Mesenchymal stem cell (in vitro differentiated cells and primary cell): ENCODE results near the gene NOL4L.

Experiments
- DNase-seq: peaks from one replicate; pipeline ENCODE4 v3.0.0-alpha.2; 2013
- H2AFZ ChIP-seq: one replicate; pipeline ENCODE4 v1.6.1; 2013; ENCODE audit warnings: low read depth, mild to moderate bottlenecking, control low read depth, inconsistent platforms, low read length, moderate library complexity
- H2AK5ac ChIP-seq: 2 replicates; pipeline ENCODE4 v1.6.1; 2013; ENCODE audit warnings: low read length, moderate library complexity, mild to moderate bottlenecking, inconsistent platforms; ENCODE audit not compliant: severe bottlenecking
- H2BK120ac ChIP-seq: one replicate; pipeline ENCODE4 v1.6.1; 2013; ENCODE audit warnings: low read depth, mild to moderate bottlenecking, inconsistent platforms, low read length, moderate library complexity
- H2BK12ac ChIP-seq, 2 experiments: one replicate each; pipeline ENCODE4 v1.6.1; 2013; ENCODE audit warnings: inconsistent platforms in 2 of 2, low read length in 2 of 2, mild to moderate bottlenecking in 2 of 2, moderate library complexity in 2 of 2, control low read depth in 1 of 2
- H2BK15ac ChIP-seq: one replicate; pipeline ENCODE4 v1.6.1; 2013; ENCODE audit warnings: mild to moderate bottlenecking, low read depth, inconsistent platforms; ENCODE audit not compliant: poor library complexity, severe bottlenecking
- H2BK5ac ChIP-seq: 2 replicates; pipeline ENCODE4 v1.6.1; 2013; ENCODE audit warnings: low read depth, mild to moderate bottlenecking, low read length, control low read depth, inconsistent platforms; ENCODE audit not compliant: poor library complexity, severe bottlenecking
- H3K14ac ChIP-seq, 2 experiments: one replicate each; pipeline ENCODE4 v1.6.1; 2013; ENCODE audit warnings: inconsistent platforms in 2 of 2, low read length in 2 of 2, control low read depth in 1 of 2, mild to moderate bottlenecking in 1 of 2, moderate library complexity in 1 of 2
- H3K18ac ChIP-seq, 2 experiments: one replicate each; pipeline ENCODE4 v1.6.1; 2013; ENCODE audit warnings: inconsistent platforms in 2 of 2, low read length in 2 of 2, control low read depth in 1 of 2, low read depth in 1 of 2, mild to moderate bottlenecking in 1 of 2
- H3K23ac ChIP-seq, 2 experiments: one replicate each; pipeline ENCODE4 v1.6.1; 2013; ENCODE audit warnings: inconsistent platforms in 2 of 2, low read length in 2 of 2, mild to moderate bottlenecking in 2 of 2, moderate library complexity in 2 of 2, control low read depth in 1 of 2
- H3K27ac ChIP-seq: 2 replicates; pipeline ENCODE4 v1.5.1; 2013; ENCODE audit warnings: mild to moderate bottlenecking, moderate library complexity, low read length, control low read depth, inconsistent platforms; ENCODE audit not compliant: poor library complexity, severe bottlenecking
- H3K27me3 ChIP-seq, 2 experiments: 2 replicates each; pipeline versions ENCODE4 v1.6.1 to v1.7.0; 2013; ENCODE audit warnings: low read length in 2 of 2, mild to moderate bottlenecking in 2 of 2, moderate library complexity in 2 of 2, control low read depth in 1 of 2, inconsistent platforms in 1 of 2; ENCODE audit not compliant: control insufficient read depth in 1 of 2, insufficient read depth in 1 of 2
- H3K36me3 ChIP-seq, 2 experiments: 2 replicates each; pipeline versions ENCODE4 v1.6.1 to v1.7.0; 2013; ENCODE audit warnings: low read length in 2 of 2, control low read depth in 1 of 2, inconsistent platforms in 1 of 2, low read depth in 1 of 2, mild to moderate bottlenecking in 1 of 2; ENCODE audit not compliant: insufficient read depth in 2 of 2, control insufficient read depth in 1 of 2
- H3K4ac ChIP-seq, 2 experiments: one replicate each; pipeline ENCODE4 v1.6.1; 2013; ENCODE audit warnings: inconsistent platforms in 2 of 2, low read length in 2 of 2, mild to moderate bottlenecking in 2 of 2, moderate library complexity in 2 of 2, control low read depth in 1 of 2, low read depth in 1 of 2
- H3K4me1 ChIP-seq: 2 replicates; pipeline ENCODE4 v1.6.1; 2013; ENCODE audit warnings: low read depth, low read length, control low read depth; ENCODE audit not compliant: control insufficient read depth, insufficient read depth
- H3K4me2 ChIP-seq: 2 replicates; pipeline ENCODE4 v1.6.1; 2013; ENCODE audit warnings: low read length, mild to moderate bottlenecking, inconsistent platforms; ENCODE audit not compliant: poor library complexity, severe bottlenecking
- H3K4me3 ChIP-seq, 2 experiments: 2 replicates each; pipeline versions ENCODE4 v1.5.1 to v1.7.0; 2013; ENCODE audit warnings: low read length in 2 of 2, mild to moderate bottlenecking in 2 of 2, control low read depth in 1 of 2, low read depth in 1 of 2; ENCODE audit not compliant: insufficient read depth in 1 of 2
- H3K79me1 ChIP-seq: replicated peaks from 2 replicates; pipeline ENCODE4 v1.6.1; 2013; ENCODE audit warnings: mild to moderate bottlenecking, control low read depth, low read length, inconsistent platforms; ENCODE audit not compliant: poor library complexity, severe bottlenecking
- H3K9ac ChIP-seq: 2 replicates; pipeline ENCODE4 v1.7.0; 2013; ENCODE audit warnings: mild to moderate bottlenecking, low read length, moderate library complexity
- H3K9me3 ChIP-seq: 2 replicates; pipeline ENCODE4 v1.7.0; 2013; ENCODE audit warnings: mild to moderate bottlenecking, low read length; ENCODE audit not compliant: control insufficient read depth
- H4K8ac ChIP-seq: one replicate; pipeline ENCODE4 v1.6.1; 2013; ENCODE audit warnings: inconsistent platforms, mild to moderate bottlenecking, low read length, moderate library complexity
- H4K91ac ChIP-seq: one replicate; pipeline ENCODE4 v1.6.1; 2013; ENCODE audit warnings: mild to moderate bottlenecking, low read length, inconsistent platforms
- WGBS: methylation state at CpG from one replicate; pipeline ENCODE4 v1.1.7; 2013; ENCODE audit warnings: mixed read lengths; 5-methylcytosine and 5-hydroxymethylcytosine counted together

Gene NOL4L

DNA sequence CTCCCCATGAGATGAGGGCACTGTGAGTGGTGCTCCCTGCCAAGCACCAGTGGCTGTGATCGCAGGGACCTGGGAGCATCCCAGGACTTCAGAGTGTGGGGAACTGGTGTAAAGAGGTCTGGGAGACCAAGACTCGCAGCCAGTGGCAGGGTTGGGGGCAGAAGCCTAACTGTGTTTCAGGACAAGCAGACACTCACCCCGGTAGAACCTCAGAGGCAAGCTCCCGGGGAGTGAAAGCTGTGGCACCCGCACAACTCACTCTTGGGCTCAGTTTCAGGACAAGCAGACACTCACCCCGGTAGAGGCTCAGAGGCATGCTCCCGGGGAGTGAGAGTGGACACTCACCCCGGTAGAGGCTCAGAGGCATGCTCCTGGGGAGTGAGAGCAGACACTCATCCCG, 114.2 kb downstream of the NOL4L start:
- Histone ChIP-seq H3K9me3 (no peaks in the 10 kb centered on the region), H2AFZ (no peak overlapping the region), H3K79me1 (no peaks in the 10 kb centered on the region), H3K36me3 (peaks cover 11 to 74% of the 10 kb centered on the region in 2 experiments), H3K4ac (peak overlapping the region; percentile 76 to 83), H3K4me2 (no peak overlapping the region), H3K23ac (no peak overlapping the region), H4K8ac (peak overlapping the region; percentile 97), H2BK12ac (peak overlapping the region; percentile 64 to 95), H3K27me3 (no peaks in the 10 kb centered on the region), H4K91ac (peak overlapping the region; percentile 73), H3K9ac (no peak overlapping the region), H3K18ac (peak overlapping the region; percentile 40 to 97), H2BK120ac (peak overlapping the region; percentile 44), H3K27ac (peak overlapping the region; percentile 97), H3K4me3 (no peak overlapping the region), H2BK15ac (no peak overlapping the region), H2AK5ac (peak overlapping the region; percentile 75), H3K14ac (peak overlapping the region in 1 of 2 experiments; percentile 86), H3K4me1 (peaks cover 82% of the 10 kb centered on the region), H2BK5ac (no peak overlapping the region)
- WGBS, result 89% methylated on average over 9 of the region's 9 CpGs
- no peak for DNase-seq

DNA sequence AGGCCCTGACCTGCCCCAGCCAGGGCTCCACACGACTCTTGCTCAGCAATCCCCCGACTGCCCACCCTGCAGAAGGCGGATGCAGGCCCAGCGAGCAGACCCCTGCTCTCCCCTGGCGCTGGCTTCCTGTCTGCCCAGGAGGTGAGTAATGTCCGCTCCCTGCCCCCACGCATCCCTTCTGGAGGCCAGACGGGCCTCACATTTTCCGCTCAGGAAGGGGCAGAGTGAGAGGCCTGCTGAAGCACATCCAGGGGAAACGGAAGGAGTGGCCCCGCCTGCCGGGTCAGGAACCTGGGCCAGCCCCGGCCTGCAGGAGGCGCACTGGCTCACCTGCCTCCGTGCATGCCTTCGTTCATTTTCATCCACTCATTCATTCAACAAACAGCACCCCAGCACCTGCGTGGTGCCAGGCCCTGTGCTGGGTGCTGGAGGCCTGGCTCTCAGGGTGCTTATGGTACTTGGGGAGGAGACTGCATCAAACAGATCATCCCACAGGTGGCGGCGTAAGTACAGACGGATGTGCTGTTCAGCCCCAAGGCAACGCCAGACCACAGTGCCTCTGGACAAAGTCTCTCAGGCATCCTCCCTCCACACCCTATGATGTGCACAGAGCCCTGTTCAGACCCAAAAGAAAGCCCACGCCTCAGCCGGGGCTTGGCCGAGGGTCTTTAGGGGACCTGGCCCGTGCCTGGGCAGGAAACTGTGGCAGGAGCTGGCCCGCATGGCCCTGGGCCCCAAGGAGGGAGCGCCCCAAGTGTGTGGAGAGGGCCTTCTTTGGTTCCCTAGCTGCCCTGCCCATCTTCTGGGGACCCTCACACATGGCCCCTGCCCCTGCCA, 114.9 kb downstream of the NOL4L start:
- H2AK5ac ChIP-seq, result peak overlapping the region; percentile 75
- peak overlapping the region; percentile 13 for H3K4me2 ChIP-seq
- H2BK12ac ChIP-seq, result peak overlapping the region; percentile 85 to 95
- H3K36me3 ChIP-seq, result peaks cover 11 to 79% of the 10 kb centered on the region in 2 experiments
- H3K9ac ChIP-seq, result no peak overlapping the region
- H4K8ac ChIP-seq, result peak overlapping the region; percentile 97
- no peaks in the 10 kb centered on the region for H3K79me1 ChIP-seq
- peak overlapping the region; percentile 90 to 97 for H3K18ac ChIP-seq
- H3K27me3 ChIP-seq, result no peaks in the 10 kb centered on the region
- H3K14ac ChIP-seq, result peak overlapping the region in 1 of 2 experiments; percentile 86
- no peak overlapping the region for H3K4me3 ChIP-seq
- peak; percentile 96 for DNase-seq
- 36% methylated on average over 21 of the region's 27 CpGs for WGBS
- H3K4me1 ChIP-seq, result peaks cover 85% of the 10 kb centered on the region
- no peak overlapping the region for H2AFZ ChIP-seq
- peak overlapping the region; percentile 90 for H4K91ac ChIP-seq
- peak overlapping the region; percentile 46 for H2BK5ac ChIP-seq
- H2BK15ac ChIP-seq, result peak overlapping the region; percentile 89
- peak overlapping the region; percentile 97 for H3K27ac ChIP-seq
- no peak overlapping the region for H3K23ac ChIP-seq
- peak overlapping the region; percentile 86 to 99 for H3K4ac ChIP-seq
- peak overlapping the region; percentile 80 for H2BK120ac ChIP-seq
- no peaks in the 10 kb centered on the region for H3K9me3 ChIP-seq

DNA sequence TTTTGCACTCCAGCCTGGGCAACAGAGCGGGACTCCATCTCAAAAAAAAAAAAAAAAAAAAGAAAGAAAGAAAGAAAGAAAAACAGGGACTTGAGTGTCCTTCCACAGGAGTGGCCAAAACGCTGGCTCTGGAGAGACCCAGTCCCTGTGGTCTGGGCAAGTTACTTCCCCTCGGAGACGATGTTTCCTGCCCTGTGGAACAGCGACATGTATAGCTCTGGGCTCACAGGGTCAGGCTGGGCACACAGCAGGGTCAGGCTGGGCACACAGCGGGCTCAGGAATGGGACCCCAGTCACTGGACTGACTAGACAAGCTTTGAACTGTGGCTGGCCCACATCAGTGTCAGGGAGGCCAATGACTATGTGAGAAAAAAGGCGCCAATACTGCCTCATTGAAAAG, 116.3 kb downstream of the NOL4L start:
- H3K4me3 ChIP-seq, result no peak overlapping the region
- H4K91ac ChIP-seq, result peak overlapping the region; percentile 96
- H3K36me3 ChIP-seq, result peaks cover 11 to 82% of the 10 kb centered on the region in 2 experiments
- H2BK5ac ChIP-seq, result no peak overlapping the region
- H3K18ac ChIP-seq, result peak overlapping the region; percentile 9 to 75
- H3K4ac ChIP-seq, result peak overlapping the region; percentile 56 to 73
- H2BK120ac ChIP-seq, result no peak overlapping the region
- H3K4me1 ChIP-seq, result peaks cover 85% of the 10 kb centered on the region
- 93% methylated on average over 6 of the region's 7 CpGs for WGBS
- H3K9ac ChIP-seq, result no peak overlapping the region
- H2BK15ac ChIP-seq, result no peak overlapping the region
- H3K9me3 ChIP-seq, result no peaks in the 10 kb centered on the region
- H2BK12ac ChIP-seq, result peak overlapping the region; percentile 87 to 90
- DNase-seq, result no peak
- no peak overlapping the region for H2AFZ ChIP-seq
- peak overlapping the region; percentile 43 for H3K27ac ChIP-seq
- peak overlapping the region; percentile 75 for H2AK5ac ChIP-seq
- H3K23ac ChIP-seq, result no peak overlapping the region
- H3K27me3 ChIP-seq, result no peaks in the 10 kb centered on the region
- H4K8ac ChIP-seq, result peak overlapping the region; percentile 90
- H3K79me1 ChIP-seq, result no peaks in the 10 kb centered on the region
- no peak overlapping the region for H3K14ac ChIP-seq
- H3K4me2 ChIP-seq, result no peak overlapping the region

DNA sequence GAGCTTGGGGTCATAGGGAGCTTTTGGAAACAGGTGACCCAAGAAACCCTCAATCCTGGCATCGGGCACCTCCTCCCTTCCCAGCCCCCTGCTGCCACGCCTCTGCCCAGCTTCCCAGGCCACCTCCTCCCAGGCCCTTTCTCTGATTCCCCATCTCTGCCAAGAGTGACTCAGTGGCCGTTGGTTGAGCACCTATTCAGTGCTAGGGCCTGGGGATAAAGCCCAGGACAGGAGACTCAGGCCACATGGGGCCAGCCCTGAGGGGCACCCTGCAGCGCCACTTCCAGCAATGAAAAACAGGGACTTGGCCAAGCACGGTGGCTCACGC, 116.9 kb downstream of the NOL4L start:
- Histone ChIP-seq H2BK12ac (peak overlapping the region in 1 of 2 experiments; percentile 15), H4K91ac (no peak overlapping the region), H2BK5ac (no peak overlapping the region), H2BK15ac (peak overlapping the region; percentile 60), H3K14ac (no peak overlapping the region), H3K4me2 (no peak overlapping the region), H3K4me3 (no peak overlapping the region), H2AK5ac (peak overlapping the region; percentile 38), H2BK120ac (no peak overlapping the region), H3K27me3 (no peaks in the 10 kb centered on the region), H3K9ac (no peak overlapping the region), H3K4me1 (peaks cover 85% of the 10 kb centered on the region), H4K8ac (peak overlapping the region; percentile 45), H3K27ac (peak overlapping the region; percentile 28), H3K18ac (peak overlapping the region in 1 of 2 experiments; percentile 70), H3K9me3 (no peaks in the 10 kb centered on the region), H3K4ac (peak overlapping the region in 1 of 2 experiments; percentile 41), H3K36me3 (peaks cover 11 to 82% of the 10 kb centered on the region in 2 experiments), H2AFZ (no peak overlapping the region), H3K23ac (no peak overlapping the region), H3K79me1 (no peaks in the 10 kb centered on the region)
- over 99% methylated on average over 6 of the region's 6 CpGs for WGBS
- DNase-seq, result no peak
